Memory B cell (primary cell): Measurements from ENCODE around the gene TNK1.

Source experiments
- ATAC-seq: fragments of 150-1000 bp; cut with Tn5 transposase; 2 replicates; pipeline ENCODE4 v1.10.0; 2021; ENCODE audit warnings: low read depth, mild to moderate bottlenecking, moderate library complexity
- DNase-seq, 2 donors: peaks; one replicate each; pipeline ENCODE4 v3.0.0; 2022; ENCODE audit warnings: low spot score in 2 of 2
- H3K27ac Mint-ChIP-seq: one replicate; pipeline ENCODE4 v1.8.0; 2022; ENCODE audit warnings: mild to moderate bottlenecking, moderate library complexity, mixed read lengths
- H3K27me3 Mint-ChIP-seq: one replicate; pipeline ENCODE4 v1.8.0; 2022; ENCODE audit warnings: mixed read lengths
- H3K36me3 Mint-ChIP-seq: one replicate; pipeline ENCODE4 v1.8.0; 2022; ENCODE audit warnings: mild to moderate bottlenecking, mixed read lengths
- H3K4me1 Mint-ChIP-seq: one replicate; pipeline ENCODE4 v1.8.0; 2022; ENCODE audit warnings: mixed read lengths
- H3K4me3 Mint-ChIP-seq: one replicate; pipeline ENCODE4 v1.8.0; 2022; ENCODE audit warnings: mild to moderate bottlenecking, moderate library complexity, mixed read lengths
- H3K9me3 Mint-ChIP-seq: one replicate; pipeline ENCODE4 v1.8.0; 2022; ENCODE audit warnings: mixed read lengths

Gene TNK1

GRCh38 chr17:7405350-7406234 lies 24.7 kb downstream of the TNK1 start:
- peak overlapping the region; percentile 89 for H3K4me3 Mint-ChIP-seq
- H3K36me3 Mint-ChIP-seq: peaks cover 2% of the 10 kb centered on the region
- peaks cover 19% of the 10 kb centered on the region for H3K4me1 Mint-ChIP-seq
- ATAC-seq (no peak), DNase-seq (no peak)
- H3K9me3 Mint-ChIP-seq: no peaks in the 10 kb centered on the region
- peaks cover 16% of the 10 kb centered on the region for H3K27me3 Mint-ChIP-seq
- peak overlapping the region; percentile 72 for H3K27ac Mint-ChIP-seq

- Mint-ChIP-seq H3K9me3 (no peaks in the 10 kb centered on the region), H3K4me1 (peaks cover 19% of the 10 kb centered on the region), H3K27me3 (peaks cover 16% of the 10 kb centered on the region), H3K4me3 (peak overlapping the region; percentile 75), H3K27ac (no peak overlapping the region), H3K36me3 (peaks cover 2% of the 10 kb centered on the region)
- DNase-seq (no peak), ATAC-seq (no peak)
Measured at GRCh38 chr17:7406235-7406825, 25.4 kb downstream of the TNK1 start.

- peaks cover 16% of the 10 kb centered on the region for H3K27me3 Mint-ChIP-seq
- H3K4me3 Mint-ChIP-seq: no peak overlapping the region
- no peaks in the 10 kb centered on the region for H3K9me3 Mint-ChIP-seq
- DNase-seq (no peak), ATAC-seq (no peak)
- no peaks in the 10 kb centered on the region for H3K36me3 Mint-ChIP-seq
- peaks cover 16% of the 10 kb centered on the region for H3K4me1 Mint-ChIP-seq
- H3K27ac Mint-ChIP-seq: no peak overlapping the region
Measured at GRCh38 chr17:7407082-7407481, 26.2 kb downstream of the TNK1 start.

- H3K4me1 Mint-ChIP-seq: peaks cover 16% of the 10 kb centered on the region
- no peak within 1 kb of the TSS for H3K27ac Mint-ChIP-seq
- ATAC-seq: no peak
- peaks cover 16% of the 10 kb centered on the region for H3K27me3 Mint-ChIP-seq
- peak within 1 kb of the TSS; percentile 35 for H3K4me3 Mint-ChIP-seq
- no peaks in the 10 kb centered on the region for H3K9me3 Mint-ChIP-seq
- DNase-seq: no peak
- H3K36me3 Mint-ChIP-seq: no peaks in the 10 kb centered on the region
Measured at GRCh38 chr17:7407485-7408251, 26.8 kb downstream of the TNK1 start, which contains the start of gene NLGN2. TSS of gene NLGN2 (plus strand) at chr17:7407845. CDS start at chr17:7408256, 411 bp downstream.

GRCh38 chr17:7408252-7408727 lies 27.4 kb downstream of the TNK1 start:
- peaks cover 16% of the 10 kb centered on the region for H3K27me3 Mint-ChIP-seq
- DNase-seq (no peak), ATAC-seq (no peak)
- H3K4me1 Mint-ChIP-seq: peaks cover 12% of the 10 kb centered on the region
- no peak overlapping the region for H3K27ac Mint-ChIP-seq
- no peak overlapping the region for H3K4me3 Mint-ChIP-seq
- no peaks in the 10 kb centered on the region for H3K9me3 Mint-ChIP-seq
- no peaks in the 10 kb centered on the region for H3K36me3 Mint-ChIP-seq

GRCh38 chr17:7408863-7409262 lies 28.0 kb downstream of the TNK1 start:
- no peaks in the 10 kb centered on the region for H3K36me3 Mint-ChIP-seq
- H3K27me3 Mint-ChIP-seq: peaks cover 16% of the 10 kb centered on the region
- no peak for ATAC-seq
- H3K4me1 Mint-ChIP-seq: peaks cover 10% of the 10 kb centered on the region
- no peak overlapping the region for H3K27ac Mint-ChIP-seq
- H3K4me3 Mint-ChIP-seq: peak overlapping the region; percentile 42
- H3K9me3 Mint-ChIP-seq: no peaks in the 10 kb centered on the region
- DNase-seq: no peak

- ATAC-seq: no peak
- Mint-ChIP-seq H3K27me3 (peaks cover 16% of the 10 kb centered on the region), H3K36me3 (no peaks in the 10 kb centered on the region), H3K9me3 (no peaks in the 10 kb centered on the region), H3K4me3 (no peak overlapping the region), H3K4me1 (peaks cover 10% of the 10 kb centered on the region), H3K27ac (no peak overlapping the region)
- no peak for DNase-seq
Measured at GRCh38 chr17:7409716-7410115, 28.8 kb downstream of the TNK1 start.

- ATAC-seq: no peak
- no peaks in the 10 kb centered on the region for H3K36me3 Mint-ChIP-seq
- peaks cover 7% of the 10 kb centered on the region for H3K4me1 Mint-ChIP-seq
- H3K4me3 Mint-ChIP-seq: no peak overlapping the region
- H3K9me3 Mint-ChIP-seq: no peaks in the 10 kb centered on the region
- H3K27me3 Mint-ChIP-seq: peaks cover 13% of the 10 kb centered on the region
- H3K27ac Mint-ChIP-seq: no peak overlapping the region
- DNase-seq: no peak
Measured at GRCh38 chr17:7410634-7411426, 29.9 kb downstream of the TNK1 start.

- Mint-ChIP-seq H3K9me3 (no peaks in the 10 kb centered on the region), H3K27ac (no peak overlapping the region), H3K27me3 (peaks cover 11% of the 10 kb centered on the region), H3K36me3 (no peaks in the 10 kb centered on the region), H3K4me1 (peaks cover 4% of the 10 kb centered on the region), H3K4me3 (no peak overlapping the region)
- ATAC-seq (no peak), DNase-seq (no peak)
Measured at GRCh38 chr17:7411427-7411750, 30.5 kb downstream of the TNK1 start.

- ATAC-seq (no peak), DNase-seq (no peak)
- H3K4me3 Mint-ChIP-seq: no peak overlapping the region
- no peaks in the 10 kb centered on the region for H3K36me3 Mint-ChIP-seq
- no peaks in the 10 kb centered on the region for H3K9me3 Mint-ChIP-seq
- peaks cover 4% of the 10 kb centered on the region for H3K4me1 Mint-ChIP-seq
- peaks cover 13% of the 10 kb centered on the region for H3K27me3 Mint-ChIP-seq
- no peak overlapping the region for H3K27ac Mint-ChIP-seq
Measured at GRCh38 chr17:7413346-7413985, 32.6 kb downstream of the TNK1 start.

GRCh38 chr17:7414837-7415236 lies 33.9 kb downstream of the TNK1 start:
- Mint-ChIP-seq H3K27me3 (peaks cover 12% of the 10 kb centered on the region), H3K27ac (no peak overlapping the region)
- ATAC-seq: no peak

GRCh38 chr17:7415784-7416183 lies 34.9 kb downstream of the TNK1 start:
- Mint-ChIP-seq H3K9me3 (no peaks in the 10 kb centered on the region), H3K4me3 (no peak overlapping the region), H3K27ac (no peak overlapping the region), H3K4me1 (peaks cover 2% of the 10 kb centered on the region), H3K27me3 (peaks cover 10% of the 10 kb centered on the region), H3K36me3 (no peaks in the 10 kb centered on the region)
- ATAC-seq: no peak
- no peak for DNase-seq

More at GRCh38 chr17:7414837-7415236, 33.9 kb downstream of the TNK1 start:
- Mint-ChIP-seq H3K4me3 (no peak overlapping the region), H3K9me3 (no peaks in the 10 kb centered on the region), H3K4me1 (peaks cover 2% of the 10 kb centered on the region), H3K36me3 (no peaks in the 10 kb centered on the region)
- DNase-seq: no peak

GRCh38 chr17:7416323-7416722 lies 35.4 kb downstream of the TNK1 start:
- Mint-ChIP-seq H3K27ac (no peak overlapping the region), H3K4me1 (peaks cover 2% of the 10 kb centered on the region), H3K27me3 (peaks cover 10% of the 10 kb centered on the region), H3K4me3 (no peak overlapping the region), H3K36me3 (no peaks in the 10 kb centered on the region), H3K9me3 (no peaks in the 10 kb centered on the region)
- DNase-seq: no peak
- ATAC-seq: no peak
